ENCODE measurements around the gene ZNF20.

ZNF20 gene

GRCh38 chr19:12139885-12140544 is at the start of gene ZNF20:
Gene ZNF20, minus strand, starts transcription at chr19:12140350. Its CDS starts 168 bp downstream, at chr19:12140182.
- peak; percentile 89 for DNase-seq

GRCh38 chr19:12187625-12188024 is 47.5 kb upstream of the ZNF20 start:
- no peak for DNase-seq

- DNase-seq: no peak
Observed at GRCh38 chr19:12180377-12180776, 40.2 kb upstream of the ZNF20 start.

GRCh38 chr19:12166626-12167025 is 26.5 kb upstream of the ZNF20 start:
- DNase-seq: no peak

- no peak for DNase-seq
Observed at GRCh38 chr19:12163826-12164225, 23.7 kb upstream of the ZNF20 start.

GRCh38 chr19:12162882-12163806 is 23.0 kb upstream of the ZNF20 start, which contains the start of gene ZNF136:
Gene ZNF136, plus strand, starts transcription at chr19:12163096. Its CDS starts 108 bp downstream, at chr19:12163204.
- DNase-seq: peak; percentile 93

- no peak for DNase-seq
Observed at GRCh38 chr19:12162513-12162881, 22.3 kb upstream of the ZNF20 start.

- DNase-seq: no peak
Observed at GRCh38 chr19:12159773-12160414, 19.7 kb upstream of the ZNF20 start.

GRCh38 chr19:12156223-12157058 is 16.3 kb upstream of the ZNF20 start, which contains the start of gene ZNF625:
Gene ZNF625, minus strand, starts transcription at chr19:12156734. Its CDS starts 176 bp downstream, at chr19:12156558.
- no peak for DNase-seq

- DNase-seq: no peak
Observed at GRCh38 chr19:12155324-12155860, 15.2 kb upstream of the ZNF20 start.

GRCh38 chr19:12145348-12145747 is 5.2 kb upstream of the ZNF20 start:
- no peak for DNase-seq

GRCh38 chr19:12141405-12141736 is 1.2 kb upstream of the ZNF20 start:
- DNase-seq: no peak

- DNase-seq: peak; percentile 82
Observed at GRCh38 chr19:12140545-12141404, 625 bp upstream of the ZNF20 start.

- DNase-seq: no peak
Observed at GRCh38 chr19:12139269-12139668, 881 bp downstream of the ZNF20 start.

GRCh38 chr19:12137221-12137940 is 2.8 kb downstream of the ZNF20 start:
- DNase-seq: peak; percentile 18

- DNase-seq: no peak
Observed at GRCh38 chr19:12133069-12133468, 7.1 kb downstream of the ZNF20 start.

GRCh38 chr19:12126707-12127106 is 13.4 kb downstream of the ZNF20 start:
- DNase-seq: no peak

GRCh38 chr19:12117201-12117970 is 22.8 kb downstream of the ZNF20 start:
- DNase-seq: no peak

GRCh38 chr19:12113121-12113520 is 27.0 kb downstream of the ZNF20 start:
- no peak for DNase-seq

- DNase-seq: no peak
Observed at GRCh38 chr19:12112701-12113100, 27.4 kb downstream of the ZNF20 start.

Measured in CD4-positive, alpha-beta T cell treated with Interleukin-15 for 1 hour (primary cell).